Lower leg skin (tissue), 4 donors: Measurements from ENCODE around the gene NTF4. TPM values are rescaled to one million over a fixed set of nuclear protein-coding genes. Genes with fewer than 3 reads are reported as not detected.
"Not testable (repeated sequence)": the region's sequence is repeated elsewhere in the genome, so short reads cannot be mapped to it uniquely, and the experiment has no call there.

Source experiments
- DNase-seq, 2 donors: peaks; one replicate each; pipeline ENCODE4 v3.0.0-alpha.2; 2019; ENCODE audit warnings: low spot score in 2 of 2
- H3K4me3 ChIP-seq: fragments of 200-600 bp; sonication (generic); 2 replicates; pipeline ENCODE4 v1.5.1; 2017; ENCODE audit warnings: mild to moderate bottlenecking, low read depth; ENCODE audit not compliant: poor library complexity, severe bottlenecking
- POLR2A ChIP-seq, 2 donors: fragments of 450-650 bp; IDR thresholded peaks; one replicate each; pipeline ENCODE4 v1.6.1; 2016 to 2017; ENCODE audit warnings: antibody characterized with exemption in 2 of 2, mild to moderate bottlenecking in 1 of 2, moderate library complexity in 1 of 2
- WGBS, 2 donors: methylation state at CpG; one replicate each; pipeline ENCODE4 v1.1.5; 2018; 5-methylcytosine and 5-hydroxymethylcytosine counted together
- intact Hi-C: fragments of 100-400 bp; cut with DNase I; formaldehyde crosslinking; loops from one replicate; pipeline ENCODE4 v1.15.0; 2023; ENCODE audit warnings: low total_unique reads
- total RNA-seq, 4 donors: library from RNA; depleted of rRNA; stranded (reverse); fragments of >200 nt; gene quantifications; one replicate each; pipeline ENCODE4 v1.1.0, GENCODE V29; 2016
- TF ChIP-seq, protein P1 (sequence below), 3 donors: fragments of 450-650 bp; IDR thresholded peaks; one replicate each; pipeline ENCODE4 v1.5.1; 2016; ENCODE audit warnings: antibody characterized with exemption in 3 of 3, mild to moderate bottlenecking in 3 of 3, moderate library complexity in 2 of 3

The NTF4 gene
- total RNA-seq, 4 donors from 2014 or later, result 7.4 to 16.8 (median 8.4) TPM

DNA sequence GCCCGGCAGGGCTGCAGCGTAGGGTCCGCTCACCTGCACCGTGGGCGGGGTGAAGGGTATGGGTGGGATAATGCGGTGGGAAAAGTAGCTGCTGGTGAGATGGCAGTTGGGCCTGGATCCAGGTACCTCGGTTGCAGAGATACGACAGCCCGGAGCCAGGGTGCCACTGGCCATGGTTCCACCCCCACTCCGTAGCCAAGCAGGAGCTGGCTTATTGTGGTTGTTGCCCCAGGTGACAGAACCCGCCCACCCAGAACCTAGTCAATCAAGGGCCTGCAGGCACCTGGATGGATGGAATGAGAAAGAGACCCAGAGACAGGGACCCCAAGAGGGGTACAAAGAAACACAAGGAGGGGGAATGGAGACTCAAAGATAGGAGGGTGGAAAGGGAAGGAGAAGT is 44.3 kb downstream of the NTF4 start:
- intact Hi-C loops, result no loop called here

DNA sequence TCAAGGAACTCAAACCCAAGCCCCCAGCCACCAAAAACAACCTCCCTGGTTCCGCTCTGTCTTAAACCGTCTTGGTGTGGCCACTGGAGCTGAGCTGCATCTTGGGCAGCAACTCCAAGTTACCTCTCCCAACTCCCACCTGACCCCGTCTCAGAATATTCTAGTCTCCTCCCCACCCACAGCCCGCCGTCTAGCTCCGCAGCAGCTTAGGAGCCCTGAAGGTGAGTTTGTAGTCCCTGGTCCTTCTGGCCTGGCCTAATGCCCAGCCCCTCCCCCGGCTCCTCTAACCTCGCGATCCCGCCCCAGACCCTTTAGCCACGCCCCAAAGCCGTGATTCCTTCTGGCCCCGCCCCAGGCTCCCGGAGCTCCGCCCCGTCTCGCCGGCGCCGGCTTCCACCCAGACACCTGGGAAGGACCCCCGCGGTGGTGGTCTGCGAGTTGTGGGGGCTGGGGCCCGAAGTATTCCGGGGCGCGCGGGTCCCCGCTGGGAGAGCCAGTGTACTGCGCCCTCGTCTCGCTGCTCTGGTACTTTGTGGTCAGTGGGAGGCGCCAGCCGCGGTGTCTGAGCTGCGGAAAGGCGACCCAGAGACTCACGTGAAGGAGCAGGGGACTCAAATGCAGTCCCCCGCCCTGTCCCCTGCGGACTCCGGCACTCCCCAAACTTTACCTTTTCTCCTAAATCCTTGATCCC is 45.2 kb downstream of the NTF4 start:
- TF ChIP-seq, protein P1, sequence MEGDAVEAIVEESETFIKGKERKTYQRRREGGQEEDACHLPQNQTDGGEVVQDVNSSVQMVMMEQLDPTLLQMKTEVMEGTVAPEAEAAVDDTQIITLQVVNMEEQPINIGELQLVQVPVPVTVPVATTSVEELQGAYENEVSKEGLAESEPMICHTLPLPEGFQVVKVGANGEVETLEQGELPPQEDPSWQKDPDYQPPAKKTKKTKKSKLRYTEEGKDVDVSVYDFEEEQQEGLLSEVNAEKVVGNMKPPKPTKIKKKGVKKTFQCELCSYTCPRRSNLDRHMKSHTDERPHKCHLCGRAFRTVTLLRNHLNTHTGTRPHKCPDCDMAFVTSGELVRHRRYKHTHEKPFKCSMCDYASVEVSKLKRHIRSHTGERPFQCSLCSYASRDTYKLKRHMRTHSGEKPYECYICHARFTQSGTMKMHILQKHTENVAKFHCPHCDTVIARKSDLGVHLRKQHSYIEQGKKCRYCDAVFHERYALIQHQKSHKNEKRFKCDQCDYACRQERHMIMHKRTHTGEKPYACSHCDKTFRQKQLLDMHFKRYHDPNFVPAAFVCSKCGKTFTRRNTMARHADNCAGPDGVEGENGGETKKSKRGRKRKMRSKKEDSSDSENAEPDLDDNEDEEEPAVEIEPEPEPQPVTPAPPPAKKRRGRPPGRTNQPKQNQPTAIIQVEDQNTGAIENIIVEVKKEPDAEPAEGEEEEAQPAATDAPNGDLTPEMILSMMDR (IDR thresholded peaks at IDR 0.05), result no peak
- TF ChIP-seq POLR2A (IDR thresholded peaks at IDR 0.05), result no peak
- 13 to 29% methylated on average over 36 to 41 of the region's 41 CpGs for WGBS, 2 donors
- peak overlapping the region; percentile 7 for H3K4me3 ChIP-seq
- peak; percentile 62 to 93 for DNase-seq
- intact Hi-C loops, result no loop called here

More for the DNA sequence above, 44.3 kb downstream of the NTF4 start:
- no peak for DNase-seq
- H3K4me3 ChIP-seq, result no peak overlapping the region
- no peak for TF ChIP-seq POLR2A (IDR thresholded peaks at IDR 0.05)
- TF ChIP-seq, protein P1 (IDR thresholded peaks at IDR 0.05), result no peak
- 66 to 70% methylated on average over 11 of the region's 11 CpGs for WGBS, 2 donors

DNA sequence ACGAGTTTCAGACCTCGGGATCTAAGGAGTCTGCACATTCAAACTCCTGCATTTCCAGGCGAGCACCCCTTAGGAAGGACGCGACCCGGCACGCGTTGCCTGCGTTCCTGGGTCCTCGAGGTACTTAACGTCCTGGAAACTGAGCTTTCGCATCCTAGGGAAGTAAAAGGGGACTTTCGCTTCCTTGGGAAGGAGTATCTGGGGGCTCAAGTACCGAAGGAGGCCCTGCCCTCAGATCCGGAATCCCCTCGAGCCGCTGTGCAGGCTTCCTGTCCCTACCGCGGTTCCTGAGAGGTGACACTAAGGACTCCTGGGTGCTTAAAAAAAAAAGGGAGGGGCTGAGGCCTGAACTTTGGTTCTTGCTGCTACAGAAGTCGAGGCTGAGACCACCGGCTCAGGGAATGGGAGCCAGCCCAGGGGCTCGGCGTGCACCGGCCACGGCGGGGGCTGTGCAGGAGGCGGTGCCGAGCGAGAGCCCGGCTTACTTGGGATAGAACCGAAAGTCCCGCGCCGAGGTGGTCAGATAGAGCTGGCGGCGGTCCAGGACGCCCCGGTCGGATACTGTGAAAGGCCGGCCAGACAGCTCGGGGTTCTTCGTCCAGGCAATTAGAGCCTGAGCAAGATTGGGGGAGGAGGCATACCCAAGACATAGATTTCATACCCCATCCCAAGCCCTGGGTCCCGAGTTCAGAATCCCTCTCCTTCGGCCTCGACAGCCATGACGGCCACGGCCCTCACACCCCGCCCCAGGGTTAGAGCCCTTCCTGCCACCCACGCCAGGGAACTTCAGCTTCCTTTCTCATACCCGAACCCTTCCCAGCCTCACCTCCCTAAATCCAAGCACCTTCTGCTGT is 46.0 kb downstream of the NTF4 start:
- WGBS, 2 donors, result 1 to 6% methylated on average over 42 to 50 of the region's 50 CpGs
- DNase-seq, intact Hi-C loops: not testable (repeated sequence)
- peak overlapping the region; percentile 3 for H3K4me3 ChIP-seq

DNA sequence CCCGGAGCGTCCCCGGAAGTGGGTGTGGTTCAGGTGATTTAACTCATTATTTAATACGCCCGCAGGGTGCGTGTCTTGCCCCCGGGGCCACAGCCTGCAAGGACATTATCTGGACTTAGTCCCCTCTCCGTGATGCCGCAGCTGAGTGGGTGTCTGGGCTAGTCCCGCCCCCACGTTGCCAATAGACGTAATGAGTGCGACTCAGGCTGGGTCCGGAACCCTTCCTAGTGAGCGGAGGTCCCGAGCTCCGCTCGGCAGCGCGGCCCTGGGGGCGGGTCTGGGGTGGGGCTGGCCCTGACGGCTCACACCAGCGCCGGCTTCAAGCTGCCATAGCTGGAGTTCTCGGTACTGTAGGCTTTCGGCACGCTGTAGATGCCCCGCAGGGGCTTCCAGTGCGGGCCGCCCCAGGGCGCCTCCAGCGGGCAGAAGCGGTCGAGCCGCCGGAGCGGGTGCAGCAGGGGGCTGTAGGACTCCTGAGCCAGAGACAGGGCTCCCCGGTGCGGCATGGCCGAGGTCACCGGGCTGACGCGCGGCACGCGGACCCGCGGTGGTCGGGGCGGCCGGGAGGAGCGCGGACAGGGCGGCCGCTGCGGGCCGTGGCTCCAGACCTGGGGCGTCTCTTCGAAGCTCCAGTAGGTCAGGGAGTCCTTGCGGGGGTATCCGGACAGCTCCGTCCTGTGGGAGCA is 46.8 kb downstream of the NTF4 start:
- no peak for DNase-seq
- TF ChIP-seq POLR2A (IDR thresholded peaks at IDR 0.05), result no peak
- TF ChIP-seq, protein P1 (IDR thresholded peaks at IDR 0.05), result no peak
- H3K4me3 ChIP-seq, result peak overlapping the region; percentile 3
- intact Hi-C loops, result no loop called here
- 0 to 1% methylated on average over 4 to 41 of the region's 62 CpGs for WGBS, 2 donors

DNA sequence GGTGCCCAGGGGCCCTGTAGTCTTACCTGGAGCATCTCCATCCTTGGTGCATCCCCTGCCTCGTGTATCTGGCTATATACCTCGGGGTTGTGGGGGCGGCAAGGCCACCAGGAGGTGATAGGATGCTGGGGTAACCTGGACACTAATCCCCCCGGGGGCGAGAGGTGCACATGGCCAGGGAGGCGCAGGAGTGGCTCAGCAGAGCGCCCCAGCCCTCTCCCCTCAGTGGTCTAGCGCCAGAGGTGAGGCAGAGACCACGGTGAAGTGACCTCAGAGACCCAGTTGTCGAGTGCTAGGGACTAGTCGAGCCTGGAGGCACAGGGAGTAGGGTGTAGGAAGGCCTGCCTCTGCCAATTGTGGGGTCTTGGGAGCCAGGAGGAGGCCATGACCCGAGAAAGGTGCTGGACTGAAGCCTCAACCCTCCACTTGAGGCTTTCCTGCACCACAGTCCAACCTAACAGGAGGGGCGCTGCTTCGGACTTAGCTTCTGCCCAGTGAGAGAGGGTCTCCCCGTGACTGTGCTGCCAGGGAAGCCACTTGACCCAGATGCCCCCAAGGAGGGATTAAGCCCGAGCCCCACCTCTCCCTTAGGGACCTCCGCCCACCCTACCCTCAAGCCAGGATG is 47.5 kb downstream of the NTF4 start, which contains the start of gene LHB:
Gene LHB, minus strand, starts transcription at position 51 of the 625 bp plus-strand sequence. Its CDS starts 10 bp downstream, at position 41.
- TF ChIP-seq, protein P1 (IDR thresholded peaks at IDR 0.05), result no peak
- no peak for TF ChIP-seq POLR2A (IDR thresholded peaks at IDR 0.05)
- no peak for DNase-seq
- WGBS, 2 donors, result 71 to 88% methylated on average over 14 to 17 of the region's 17 CpGs

More for the DNA sequence above, 47.5 kb downstream of the NTF4 start, which contains the start of gene LHB:
- H3K4me3 ChIP-seq, result peak within 1 kb of the TSS; percentile 3
- intact Hi-C loops, result no loop called here
